ENCODE data around the gene PKN1. TPM values are rescaled to one million over a fixed set of nuclear protein-coding genes. Genes with fewer than 3 reads are reported as not detected.
A peak's percentile ranks its signal among the peaks of the same experiment; 100 is the strongest.

The PKN1 gene
- total and polyA plus RNA-seq, 9 of the 15 experiments (the other 6 are each of a cell fraction or from before 2014, with no cell fraction given) = 0.30 to 228 (median 77.5) TPM

DNA sequence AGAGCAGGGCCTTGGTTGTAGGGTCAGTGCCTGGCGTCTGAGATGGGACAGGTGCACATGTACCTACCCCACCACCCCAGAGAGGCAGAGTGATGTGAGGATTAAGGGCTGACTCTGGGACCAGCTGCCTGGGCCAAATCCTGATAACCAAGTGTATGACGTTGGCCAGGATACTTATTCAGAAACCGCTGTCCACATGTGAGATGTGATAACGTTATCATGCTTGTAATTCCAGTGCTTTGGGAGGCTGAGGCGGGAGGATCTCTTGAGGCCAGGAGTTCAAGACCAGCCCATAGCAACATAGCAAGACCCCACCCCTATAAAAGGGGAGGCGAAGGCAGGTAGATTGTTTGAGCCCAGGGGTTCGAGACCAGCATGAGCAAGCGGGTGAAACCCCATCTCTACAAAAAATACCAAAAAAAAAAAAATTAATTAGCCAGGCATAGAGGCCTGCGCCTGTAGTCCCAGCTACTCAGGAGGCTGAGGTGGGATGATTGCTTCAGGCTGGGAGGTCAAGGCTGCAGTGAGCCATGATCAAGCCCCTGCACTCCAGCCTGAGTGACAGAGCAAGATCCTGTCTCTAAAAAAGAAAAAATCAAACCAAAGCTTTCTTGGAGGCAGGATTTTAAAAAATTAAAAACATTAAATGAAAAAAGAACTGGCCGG lies 41.8 kb upstream of the PKN1 start (continued):
- TF ChIP-seq, protein P1, sequence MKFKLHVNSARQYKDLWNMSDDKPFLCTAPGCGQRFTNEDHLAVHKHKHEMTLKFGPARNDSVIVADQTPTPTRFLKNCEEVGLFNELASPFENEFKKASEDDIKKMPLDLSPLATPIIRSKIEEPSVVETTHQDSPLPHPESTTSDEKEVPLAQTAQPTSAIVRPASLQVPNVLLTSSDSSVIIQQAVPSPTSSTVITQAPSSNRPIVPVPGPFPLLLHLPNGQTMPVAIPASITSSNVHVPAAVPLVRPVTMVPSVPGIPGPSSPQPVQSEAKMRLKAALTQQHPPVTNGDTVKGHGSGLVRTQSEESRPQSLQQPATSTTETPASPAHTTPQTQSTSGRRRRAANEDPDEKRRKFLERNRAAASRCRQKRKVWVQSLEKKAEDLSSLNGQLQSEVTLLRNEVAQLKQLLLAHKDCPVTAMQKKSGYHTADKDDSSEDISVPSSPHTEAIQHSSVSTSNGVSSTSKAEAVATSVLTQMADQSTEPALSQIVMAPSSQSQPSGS (CRISPR knock-in tag; IDR thresholded peaks at IDR 0.05) = no peak
- TF ChIP-seq, protein P2, sequence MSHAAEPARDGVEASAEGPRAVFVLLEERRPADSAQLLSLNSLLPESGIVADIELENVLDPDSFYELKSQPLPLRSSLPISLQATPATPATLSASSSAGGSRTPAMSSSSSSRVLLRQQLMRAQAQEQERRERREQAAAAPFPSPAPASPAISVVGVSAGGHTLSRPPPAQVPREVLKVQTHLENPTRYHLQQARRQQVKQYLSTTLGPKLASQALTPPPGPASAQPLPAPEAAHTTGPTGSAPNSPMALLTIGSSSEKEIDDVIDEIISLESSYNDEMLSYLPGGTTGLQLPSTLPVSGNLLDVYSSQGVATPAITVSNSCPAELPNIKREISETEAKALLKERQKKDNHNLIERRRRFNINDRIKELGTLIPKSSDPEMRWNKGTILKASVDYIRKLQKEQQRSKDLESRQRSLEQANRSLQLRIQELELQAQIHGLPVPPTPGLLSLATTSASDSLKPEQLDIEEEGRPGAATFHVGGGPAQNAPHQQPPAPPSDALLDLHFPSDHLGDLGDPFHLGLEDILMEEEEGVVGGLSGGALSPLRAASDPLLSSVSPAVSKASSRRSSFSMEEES (CRISPR knock-in tag; IDR thresholded peaks at IDR 0.05) = no peak
- TF ChIP-seq, protein P3, sequence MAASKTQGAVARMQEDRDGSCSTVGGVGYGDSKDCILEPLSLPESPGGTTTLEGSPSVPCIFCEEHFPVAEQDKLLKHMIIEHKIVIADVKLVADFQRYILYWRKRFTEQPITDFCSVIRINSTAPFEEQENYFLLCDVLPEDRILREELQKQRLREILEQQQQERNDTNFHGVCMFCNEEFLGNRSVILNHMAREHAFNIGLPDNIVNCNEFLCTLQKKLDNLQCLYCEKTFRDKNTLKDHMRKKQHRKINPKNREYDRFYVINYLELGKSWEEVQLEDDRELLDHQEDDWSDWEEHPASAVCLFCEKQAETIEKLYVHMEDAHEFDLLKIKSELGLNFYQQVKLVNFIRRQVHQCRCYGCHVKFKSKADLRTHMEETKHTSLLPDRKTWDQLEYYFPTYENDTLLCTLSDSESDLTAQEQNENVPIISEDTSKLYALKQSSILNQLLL (CRISPR knock-in tag; IDR thresholded peaks at IDR 0.05; ENCODE audit: borderline replicate concordance) = no peak
- TF ChIP-seq ZNF175 (CRISPR knock-in tag; IDR thresholded peaks at IDR 0.05; ENCODE audit: low read depth) (peak; percentile 85), ZNF79 (CRISPR knock-in tag; IDR thresholded peaks at IDR 0.05; ENCODE audit: low read depth) (no peak), NCOR1 (IDR thresholded peaks at IDR 0.05) (peak; percentile 93), SREBF1 (IDR thresholded peaks at IDR 0.05; ENCODE audit: borderline replicate concordance, low read depth, low read length) (no peak), CBX5 (IDR thresholded peaks at IDR 0.05; ENCODE audit: borderline replicate concordance, low read depth) (no peak), MEF2D (tag; conservative IDR thresholded peaks at IDR 0.05; ENCODE audit: low read depth) (no peak), MECOM (CRISPR knock-in tag; IDR thresholded peaks at IDR 0.05) (no peak), MTA2 (IDR thresholded peaks at IDR 0.05; ENCODE audit: low read depth) (peak; percentile 88), DPF2 (IDR thresholded peaks at IDR 0.05) (peak; percentile 92), ZKSCAN3 (CRISPR knock-in tag; IDR thresholded peaks at IDR 0.05) (no peak), KHSRP (IDR thresholded peaks at IDR 0.05) (peak; percentile 68), ZNF766 (CRISPR knock-in tag; conservative IDR thresholded peaks at IDR 0.05) (peak; percentile 77; the same call in 1 of the 2 replicates), PRPF4 (IDR thresholded peaks at IDR 0.05; ENCODE audit: insufficient read depth, low read depth, low read length, poor library complexity, severe bottlenecking) (no peak), SIN3B (IDR thresholded peaks at IDR 0.05; ENCODE audit: low read depth) (no peak), ZEB2 (IDR thresholded peaks at IDR 0.05) (peak; percentile 81), SRF (CRISPR knock-in tag; IDR thresholded peaks at IDR 0.05) (no peak), MCM2 (IDR thresholded peaks at IDR 0.05; ENCODE audit: low read depth) (no peak)
- TF ChIP-seq, protein P4, sequence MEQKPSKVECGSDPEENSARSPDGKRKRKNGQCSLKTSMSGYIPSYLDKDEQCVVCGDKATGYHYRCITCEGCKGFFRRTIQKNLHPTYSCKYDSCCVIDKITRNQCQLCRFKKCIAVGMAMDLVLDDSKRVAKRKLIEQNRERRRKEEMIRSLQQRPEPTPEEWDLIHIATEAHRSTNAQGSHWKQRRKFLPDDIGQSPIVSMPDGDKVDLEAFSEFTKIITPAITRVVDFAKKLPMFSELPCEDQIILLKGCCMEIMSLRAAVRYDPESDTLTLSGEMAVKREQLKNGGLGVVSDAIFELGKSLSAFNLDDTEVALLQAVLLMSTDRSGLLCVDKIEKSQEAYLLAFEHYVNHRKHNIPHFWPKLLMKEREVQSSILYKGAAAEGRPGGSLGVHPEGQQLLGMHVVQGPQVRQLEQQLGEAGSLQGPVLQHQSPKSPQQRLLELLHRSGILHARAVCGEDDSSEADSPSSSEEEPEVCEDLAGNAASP (IDR thresholded peaks at IDR 0.05) = no peak
- TF ChIP-seq, protein P5, sequence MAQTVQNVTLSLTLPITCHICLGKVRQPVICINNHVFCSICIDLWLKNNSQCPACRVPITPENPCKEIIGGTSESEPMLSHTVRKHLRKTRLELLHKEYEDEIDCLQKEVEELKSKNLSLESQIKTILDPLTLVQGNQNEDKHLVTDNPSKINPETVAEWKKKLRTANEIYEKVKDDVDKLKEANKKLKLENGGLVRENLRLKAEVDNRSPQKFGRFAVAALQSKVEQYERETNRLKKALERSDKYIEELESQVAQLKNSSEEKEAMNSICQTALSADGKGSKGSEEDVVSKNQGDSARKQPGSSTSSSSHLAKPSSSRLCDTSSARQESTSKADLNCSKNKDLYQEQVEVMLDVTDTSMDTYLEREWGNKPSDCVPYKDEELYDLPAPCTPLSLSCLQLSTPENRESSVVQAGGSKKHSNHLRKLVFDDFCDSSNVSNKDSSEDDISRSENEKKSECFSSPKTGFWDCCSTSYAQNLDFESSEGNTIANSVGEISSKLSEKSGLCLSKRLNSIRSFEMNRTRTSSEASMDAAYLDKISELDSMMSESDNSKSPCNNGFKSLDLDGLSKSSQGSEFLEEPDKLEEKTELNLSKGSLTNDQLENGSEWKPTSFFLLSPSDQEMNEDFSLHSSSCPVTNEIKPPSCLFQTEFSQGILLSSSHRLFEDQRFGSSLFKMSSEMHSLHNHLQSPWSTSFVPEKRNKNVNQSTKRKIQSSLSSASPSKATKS (CRISPR knock-in tag; IDR thresholded peaks at IDR 0.05) = no peak
